Measurements from ENCODE around the gene BHLHA15.
"Not testable (repeated sequence)": the region's sequence is repeated elsewhere in the genome, so short reads cannot be mapped to it uniquely, and the experiment has no call there.

BHLHA15 gene

DNA sequence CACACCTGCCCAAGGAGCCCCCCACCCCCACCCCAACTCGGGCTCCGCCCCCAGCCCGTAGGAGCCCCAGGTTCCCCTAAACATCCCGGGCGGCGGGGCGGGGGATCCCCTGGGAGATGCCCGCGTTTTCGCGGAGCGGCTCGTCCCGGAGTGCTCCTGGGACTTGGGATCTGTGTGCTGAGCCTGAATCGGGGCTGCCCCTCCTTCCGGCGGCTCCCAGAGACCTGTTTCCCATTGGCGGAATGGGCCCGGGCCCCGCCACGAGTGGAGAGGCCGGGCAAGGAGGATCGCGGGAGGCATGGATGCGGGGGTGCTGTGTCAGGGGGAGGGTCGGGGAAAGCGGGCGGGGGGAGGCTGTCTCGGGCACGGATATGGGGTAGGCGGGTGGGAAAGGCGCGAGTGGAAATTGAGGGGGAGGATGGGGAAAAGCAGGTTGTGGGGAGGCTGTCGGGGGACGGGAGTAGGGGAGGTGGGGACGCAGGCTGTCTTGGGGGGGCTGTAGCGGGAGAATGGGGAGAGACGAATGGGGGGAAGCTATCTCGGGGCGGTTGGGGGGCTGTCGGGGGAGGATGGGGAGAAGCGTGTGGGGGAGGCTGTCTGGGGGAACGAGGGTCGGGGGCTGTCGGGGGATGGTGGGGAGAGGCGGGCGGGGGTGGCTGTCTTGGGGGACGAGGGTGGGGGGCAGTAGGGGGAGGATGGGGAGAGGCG lies 572 bp upstream of the BHLHA15 start:
- DNase-seq (ENCODE audit: low read depth) = no peak

DNA sequence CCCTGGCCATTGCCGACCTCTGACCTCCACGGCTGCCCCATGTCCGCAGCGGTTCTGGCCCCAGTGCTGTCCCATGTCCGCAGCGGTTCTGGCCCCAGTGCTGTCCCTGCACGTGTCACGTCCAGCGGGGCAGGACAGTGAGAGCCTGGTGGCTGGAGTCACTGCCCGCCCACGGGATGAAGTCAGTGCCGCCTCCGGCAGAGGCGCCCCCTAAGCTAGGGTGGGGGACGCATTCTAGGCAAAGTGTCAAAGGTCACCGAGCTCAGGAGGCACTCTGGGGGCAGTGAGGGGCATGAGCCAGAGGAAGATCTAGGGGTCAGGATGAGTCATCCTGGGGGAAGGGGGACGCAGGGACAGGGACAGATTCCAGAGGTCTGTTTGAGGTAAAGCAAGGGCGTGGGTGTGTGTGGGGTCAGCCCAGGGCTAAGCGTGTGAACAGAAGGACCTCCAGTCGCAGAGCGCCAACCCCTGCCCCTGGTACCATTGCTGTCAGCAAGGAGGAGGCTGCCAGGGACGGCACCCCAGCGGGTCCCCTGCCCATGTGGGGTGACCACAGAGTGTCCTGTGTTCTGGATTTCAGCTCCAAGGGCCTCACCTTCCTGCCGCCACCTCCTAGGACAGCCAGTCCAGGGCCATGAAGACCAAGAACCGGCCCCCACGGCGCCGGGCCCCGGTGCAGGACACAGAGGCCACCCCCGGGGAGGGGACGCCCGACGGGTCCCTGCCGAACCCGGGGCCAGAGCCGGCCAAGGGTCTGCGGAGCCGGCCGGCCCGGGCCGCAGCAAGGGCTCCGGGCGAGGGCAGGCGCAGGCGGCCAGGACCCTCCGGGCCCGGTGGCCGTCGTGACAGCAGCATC lies 665 bp downstream of the BHLHA15 start:
- DNase-seq (ENCODE audit: low read depth) = no peak

DNA sequence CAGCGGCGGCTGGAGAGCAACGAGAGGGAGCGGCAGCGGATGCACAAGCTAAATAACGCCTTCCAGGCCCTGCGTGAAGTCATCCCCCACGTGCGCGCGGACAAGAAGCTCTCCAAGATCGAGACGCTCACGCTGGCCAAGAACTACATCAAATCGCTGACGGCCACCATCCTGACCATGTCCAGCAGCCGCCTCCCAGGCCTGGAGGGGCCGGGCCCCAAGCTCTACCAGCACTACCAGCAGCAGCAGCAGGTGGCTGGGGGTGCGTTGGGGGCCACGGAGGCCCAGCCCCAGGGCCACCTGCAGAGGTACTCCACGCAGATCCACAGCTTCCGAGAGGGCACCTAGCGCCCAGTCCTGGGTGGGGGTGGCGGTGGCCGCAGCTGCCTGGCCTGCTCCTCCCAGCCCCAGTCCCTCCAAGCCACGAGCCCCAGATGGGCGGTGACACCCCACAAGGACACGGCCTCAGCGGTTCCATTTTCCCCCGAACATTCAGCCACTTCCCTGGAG lies 1.3 kb downstream of the BHLHA15 start:
- DNase-seq (ENCODE audit: low read depth) = no peak

DNA sequence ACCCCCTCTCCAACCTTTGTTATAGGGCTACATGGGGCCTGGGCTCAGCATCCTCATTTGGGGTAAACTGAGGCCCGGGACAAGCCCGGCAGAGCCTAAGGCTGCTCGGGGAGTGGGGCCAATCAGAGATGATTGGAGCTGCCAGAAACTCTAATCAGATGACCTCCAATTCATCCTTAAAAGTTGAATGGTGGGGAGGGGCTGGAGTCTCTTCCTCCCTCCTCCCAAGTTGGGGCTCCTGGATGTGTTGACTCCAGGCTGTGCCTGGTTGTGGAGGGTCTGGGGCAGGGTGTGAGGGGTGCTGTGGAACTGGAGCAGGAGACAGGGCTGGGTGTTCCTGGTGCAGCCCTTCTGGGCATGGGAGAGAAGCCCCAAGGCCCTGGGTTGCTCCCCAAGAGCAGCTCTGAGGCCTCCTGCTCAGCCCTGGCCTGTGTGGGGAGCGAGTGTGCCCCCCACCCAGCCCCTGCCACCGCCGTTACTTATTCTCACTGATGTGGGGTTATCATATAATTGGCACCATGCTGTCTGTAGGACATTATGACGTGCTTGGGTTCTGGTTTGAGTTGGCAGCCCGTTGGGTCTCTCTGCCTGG lies 2.2 kb downstream of the BHLHA15 start:
- DNase-seq (ENCODE audit: low read depth) = no peak

DNA sequence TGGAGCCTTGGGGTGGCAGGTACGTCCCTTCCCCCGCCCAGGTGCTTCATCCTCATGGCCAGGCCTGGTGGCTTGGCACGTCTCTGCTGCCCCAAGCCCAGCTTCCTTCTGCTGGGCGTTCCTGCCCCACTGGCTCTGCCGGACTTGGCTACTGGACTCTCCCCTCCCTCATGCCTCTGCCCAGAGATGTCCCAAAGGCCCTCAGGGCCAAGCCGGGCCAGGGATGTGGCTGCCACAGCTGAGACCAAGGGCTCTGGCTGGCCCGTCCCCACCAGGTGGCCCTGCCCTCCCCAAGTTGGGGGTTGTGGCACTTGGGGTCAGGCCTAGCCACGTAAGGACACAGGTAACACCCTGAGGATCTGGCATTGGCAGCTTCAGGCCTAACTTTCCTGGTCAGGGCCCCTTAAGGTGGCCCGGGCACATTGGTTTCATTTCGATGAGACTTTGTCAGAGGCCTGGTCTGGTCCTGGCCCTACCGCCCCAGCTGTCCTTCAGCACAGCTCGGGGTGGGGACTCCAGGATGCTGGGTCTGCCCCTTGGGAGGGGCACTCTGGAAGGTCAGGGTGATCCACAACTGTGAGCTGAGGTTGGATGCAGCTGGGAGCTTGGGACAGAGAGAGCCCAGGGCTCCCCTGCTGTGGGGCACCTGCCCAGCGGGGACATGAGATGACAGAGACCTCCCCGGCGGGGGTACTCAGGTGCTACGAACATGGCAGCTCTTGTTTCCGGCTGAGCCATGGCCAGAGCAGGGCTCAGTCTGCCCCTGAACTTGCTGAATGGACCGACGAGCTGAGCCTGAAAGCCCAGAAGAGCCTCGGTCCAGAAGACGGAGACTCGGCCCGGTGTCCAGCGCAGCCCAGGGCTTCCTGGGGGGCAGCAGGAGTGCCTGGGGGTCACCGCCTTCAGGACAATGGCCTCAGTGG lies 2.9 kb downstream of the BHLHA15 start:
- DNase-seq (ENCODE audit: low read depth) = no peak

DNA sequence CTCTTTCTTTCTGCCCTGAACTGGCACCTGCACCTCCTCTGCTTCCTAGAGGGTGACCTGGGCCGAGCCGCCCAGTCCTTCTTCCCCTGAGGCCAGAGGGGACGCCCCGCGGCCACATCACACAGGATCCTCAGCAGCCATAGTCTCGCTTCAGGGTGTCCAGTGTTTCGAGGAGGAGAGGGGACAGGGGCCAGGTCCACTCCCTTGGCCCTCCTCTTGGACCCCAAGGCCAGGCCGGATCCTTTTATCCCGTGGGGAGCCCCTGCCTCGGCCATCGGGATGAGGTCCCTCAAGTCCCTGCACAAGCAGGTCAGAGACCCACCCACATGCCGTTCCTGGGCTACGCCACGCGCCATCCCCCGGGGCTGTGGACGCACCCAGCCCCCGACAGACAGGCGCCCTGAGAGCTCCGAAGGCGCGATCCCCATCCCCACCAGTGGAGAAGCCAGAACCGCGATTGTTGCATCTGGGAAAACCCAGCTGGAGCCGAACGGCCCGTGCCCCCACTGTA lies 3.6 kb downstream of the BHLHA15 start:
- DNase-seq (ENCODE audit: low read depth) = no peak

DNA sequence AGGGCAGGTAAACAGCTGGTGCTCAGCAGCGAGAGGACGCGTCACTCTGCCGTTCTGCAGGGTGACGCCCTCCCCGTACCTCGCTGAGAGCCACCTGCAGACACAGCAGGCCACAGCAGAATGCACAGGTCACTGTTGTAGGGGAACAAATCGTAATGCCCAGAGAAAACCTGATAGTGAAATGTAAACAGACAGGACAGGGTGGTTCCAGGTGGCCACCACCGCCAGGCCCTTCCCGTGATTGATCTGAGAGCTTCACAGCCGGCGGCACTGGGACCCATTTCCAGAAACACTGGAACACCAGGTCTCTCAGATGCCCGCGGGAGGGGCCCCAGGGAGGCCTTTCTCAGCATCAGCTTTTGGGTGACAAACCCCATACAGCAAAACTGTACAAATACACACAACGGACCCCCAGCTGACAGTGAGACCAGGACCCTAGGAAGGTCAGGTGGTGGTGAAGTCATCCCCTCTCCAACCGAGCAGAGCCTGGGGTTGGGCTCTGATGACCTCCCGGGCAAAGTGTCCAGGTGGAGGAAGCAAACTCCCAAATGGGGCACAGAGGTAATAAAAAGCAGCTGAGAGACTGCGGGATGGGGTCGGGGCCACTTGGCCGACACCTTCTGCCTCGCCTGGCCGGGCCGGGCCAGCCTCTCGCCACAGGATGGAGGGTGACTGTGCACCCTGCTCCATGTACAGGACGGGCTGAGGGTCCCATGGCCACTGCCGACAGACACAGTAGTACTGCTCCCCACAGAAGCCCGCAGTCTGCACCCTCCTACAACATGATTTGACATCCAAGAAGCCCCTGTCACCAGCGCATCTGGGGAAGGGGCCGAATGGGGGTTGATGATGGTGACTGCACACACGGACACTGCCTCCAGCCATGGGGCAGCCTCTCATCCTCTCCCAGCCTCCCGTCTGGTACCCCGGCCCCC lies 4.6 kb downstream of the BHLHA15 start:
- no peak for DNase-seq (ENCODE audit: low read depth)

DNA sequence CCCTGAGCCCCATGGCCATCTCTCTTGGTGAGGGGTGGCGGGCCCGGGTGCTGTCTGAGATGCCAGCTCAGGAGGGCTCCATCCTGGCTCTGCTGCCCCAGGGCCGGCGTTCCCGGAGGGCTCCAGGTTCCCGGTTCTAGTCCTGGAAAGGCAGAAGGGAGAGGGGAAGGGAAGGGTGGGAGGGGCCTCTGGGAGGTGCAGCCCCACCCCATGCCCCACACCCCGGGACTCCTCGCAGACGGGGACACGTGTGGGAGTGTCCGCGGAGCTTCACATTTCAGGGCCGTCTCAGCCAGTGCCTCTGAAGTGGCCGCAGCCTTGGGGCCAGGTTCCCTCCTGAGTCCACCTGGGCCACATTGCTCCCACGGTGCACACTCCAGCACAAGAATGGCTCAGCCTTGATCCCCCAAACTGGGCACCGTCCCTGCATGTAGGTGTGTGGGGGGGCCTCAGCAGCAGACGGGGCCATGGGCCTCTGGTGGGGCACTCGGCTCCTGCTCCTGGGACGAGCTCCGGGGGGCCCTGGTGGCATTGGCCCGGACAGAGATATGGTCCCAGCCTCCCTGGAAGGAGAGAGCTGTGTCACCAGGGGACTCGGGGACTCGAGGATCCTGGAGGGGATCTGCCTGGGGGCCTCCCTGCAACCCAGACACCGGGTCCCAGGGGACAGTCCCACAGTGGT lies 5.8 kb downstream of the BHLHA15 start:
- no peak for DNase-seq (ENCODE audit: low read depth)

DNA sequence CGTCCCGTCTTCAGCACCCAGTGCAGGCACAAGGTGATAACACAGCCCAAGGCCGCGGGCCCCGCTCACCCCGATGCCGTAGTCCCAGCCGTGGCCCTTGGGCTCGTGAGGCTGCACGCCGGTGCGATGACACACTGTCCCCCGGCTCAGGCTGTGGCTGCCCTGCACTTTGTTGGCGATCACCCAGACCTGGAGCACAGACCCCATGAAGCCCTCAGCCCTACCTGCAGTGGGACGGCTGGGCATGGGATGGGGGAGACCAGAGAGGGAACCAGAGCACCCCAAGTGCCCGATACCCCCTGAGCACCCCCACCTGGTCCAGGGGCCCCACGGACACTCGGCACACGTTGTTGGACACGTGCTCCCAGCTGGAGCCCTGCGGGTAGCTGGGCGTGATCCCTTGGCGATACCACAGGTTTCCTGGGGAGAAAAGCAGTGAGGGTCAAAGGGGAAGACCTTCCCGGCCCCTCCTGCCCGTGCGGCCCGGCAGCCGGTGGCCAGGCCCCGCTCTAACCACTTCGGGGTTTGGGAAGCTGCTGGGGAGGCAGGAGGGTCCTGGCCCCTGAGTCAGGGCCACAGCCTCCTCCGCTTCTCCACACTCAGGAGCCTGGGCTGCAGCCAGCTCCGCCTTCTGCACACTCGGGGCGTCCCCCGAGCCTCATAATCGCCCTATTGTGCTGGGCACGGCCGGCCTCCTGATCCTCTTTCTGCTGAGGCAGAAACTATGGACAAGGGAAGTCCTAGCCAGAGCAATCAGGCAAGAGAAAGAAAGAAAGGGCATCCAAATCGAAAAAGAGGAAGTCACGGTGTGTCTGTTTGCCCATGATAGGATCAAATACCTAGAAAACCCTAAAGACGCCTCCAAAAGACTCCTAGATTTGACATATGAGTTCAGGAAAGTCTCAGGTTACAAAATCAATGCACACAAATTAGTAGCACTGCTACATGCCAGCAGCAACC lies 6.7 kb downstream of the BHLHA15 start:
- no peak for DNase-seq (ENCODE audit: low read depth)

DNA sequence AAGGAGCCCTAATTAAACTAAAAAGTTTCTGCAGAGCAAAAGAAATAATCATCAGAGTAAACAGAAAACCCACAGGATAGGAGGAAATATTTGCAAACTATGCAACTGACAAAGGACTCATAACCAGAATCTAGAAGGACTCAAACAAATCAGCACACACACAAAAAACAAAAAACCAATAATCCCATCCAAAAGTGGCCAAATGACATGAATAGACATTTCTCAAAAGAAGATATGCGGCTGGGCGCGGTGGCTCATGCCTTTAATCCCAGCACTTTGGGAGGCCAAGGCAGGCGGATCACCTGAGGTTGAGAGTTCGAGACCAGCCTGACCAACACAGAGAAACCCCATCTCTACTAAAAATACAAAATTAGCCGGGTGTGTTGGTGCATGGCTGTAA lies 8.1 kb downstream of the BHLHA15 start:
- not testable (repeated sequence) for DNase-seq (ENCODE audit: low read depth)

DNA sequence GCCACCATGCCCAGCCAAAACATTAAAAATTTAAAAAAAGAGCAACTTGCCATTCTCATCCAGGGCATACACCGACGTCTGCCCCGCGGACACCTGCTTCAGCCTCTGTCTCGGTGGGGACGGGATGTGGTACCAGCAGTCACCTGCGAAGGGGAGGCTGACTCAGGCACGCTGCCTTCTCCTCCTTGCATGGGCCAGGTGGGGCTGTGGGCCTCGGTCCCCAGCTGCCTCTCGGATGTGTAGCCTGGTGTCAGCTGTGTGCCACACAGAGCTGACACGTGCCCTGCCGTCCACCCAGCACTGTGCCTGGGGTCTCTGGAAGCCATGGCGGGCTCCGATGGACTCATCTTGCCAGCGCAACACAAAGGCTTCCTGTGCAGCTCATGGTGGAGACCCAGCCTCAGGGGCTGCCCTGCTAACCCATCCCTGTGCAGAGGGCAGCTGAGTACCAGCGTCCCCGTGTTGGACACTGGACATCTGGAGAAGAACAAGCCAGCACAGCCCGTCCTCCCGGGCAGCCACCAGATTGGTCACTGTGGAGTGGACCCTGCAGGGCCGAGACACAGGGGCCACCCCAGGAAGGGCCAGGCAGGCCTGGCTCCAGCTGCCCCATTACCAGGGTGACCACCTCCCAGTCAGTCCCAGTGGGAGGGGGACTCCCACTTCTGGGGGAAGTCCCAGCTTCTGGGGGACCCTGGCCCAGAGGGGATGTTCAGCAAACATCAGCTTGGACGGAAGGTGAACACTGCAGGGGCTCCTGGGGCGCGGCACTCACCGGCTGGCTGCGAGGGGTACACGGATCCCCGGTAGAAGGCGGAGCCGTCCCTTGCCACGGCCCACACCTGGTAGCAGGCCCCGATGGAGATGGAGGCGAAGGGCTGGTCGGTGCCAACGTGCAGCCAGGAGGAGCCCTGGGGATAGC lies 10.6 kb downstream of the BHLHA15 start:
- DNase-seq (ENCODE audit: low read depth) = no peak

DNA sequence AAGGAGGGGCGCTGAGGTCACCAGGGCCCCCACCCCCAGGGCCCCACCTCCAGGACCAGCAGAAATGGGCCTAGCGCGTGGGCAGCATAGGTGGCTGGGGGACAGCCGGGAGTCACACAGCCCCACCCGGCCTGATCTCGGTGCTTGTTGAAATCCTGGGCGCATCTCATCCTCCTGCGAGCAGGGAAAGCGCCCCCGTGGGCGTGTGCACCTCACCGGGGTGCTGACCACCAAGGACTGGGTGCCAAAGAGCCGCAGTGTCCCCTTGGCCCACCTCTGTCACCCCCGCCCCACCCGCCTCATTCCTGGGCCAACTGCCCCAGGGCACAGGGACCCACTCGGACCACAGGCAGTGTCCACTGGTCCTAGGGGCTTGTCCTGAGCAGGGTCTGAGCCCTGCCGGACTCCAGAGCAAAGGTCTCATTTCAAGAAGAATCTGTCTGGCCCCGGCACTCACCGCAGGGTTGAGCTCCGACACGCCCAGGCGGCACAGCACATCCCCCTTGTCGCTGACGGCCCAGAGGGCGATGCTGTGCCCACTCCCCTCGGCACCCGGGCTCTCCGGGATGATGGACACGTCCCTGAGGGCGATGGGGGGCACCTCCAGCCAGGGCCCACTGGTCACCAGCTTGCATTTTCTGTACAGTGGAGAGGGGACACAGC lies 11.4 kb downstream of the BHLHA15 start:
- DNase-seq (ENCODE audit: low read depth) = no peak

DNA sequence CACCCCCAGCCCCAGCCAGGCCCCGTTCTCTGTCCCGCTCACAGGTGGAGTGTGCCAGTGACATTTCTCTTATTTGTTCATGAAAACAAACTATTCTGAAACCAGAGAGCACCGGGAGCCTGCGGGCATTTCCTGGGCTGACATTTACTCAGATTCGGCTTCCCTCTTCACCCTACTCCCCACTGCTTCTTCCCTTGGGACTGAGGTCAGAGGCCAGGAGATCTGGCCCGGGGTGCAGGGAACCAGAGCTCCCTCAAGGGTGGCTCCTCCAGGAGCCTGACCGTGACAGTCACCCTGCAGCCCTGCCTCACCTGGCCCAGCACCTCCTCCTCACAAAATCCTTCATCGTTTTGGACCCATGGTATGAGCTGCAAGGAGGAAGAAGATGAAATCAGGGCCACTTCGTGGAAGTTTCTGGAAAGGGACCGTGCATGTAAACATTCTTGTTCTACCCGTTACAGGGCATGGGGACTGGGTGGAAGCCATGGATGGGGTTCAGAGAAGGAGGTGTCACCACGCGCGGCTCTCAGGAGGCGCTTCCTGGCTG lies 12.2 kb downstream of the BHLHA15 start:
- no peak for DNase-seq (ENCODE audit: low read depth)

DNA sequence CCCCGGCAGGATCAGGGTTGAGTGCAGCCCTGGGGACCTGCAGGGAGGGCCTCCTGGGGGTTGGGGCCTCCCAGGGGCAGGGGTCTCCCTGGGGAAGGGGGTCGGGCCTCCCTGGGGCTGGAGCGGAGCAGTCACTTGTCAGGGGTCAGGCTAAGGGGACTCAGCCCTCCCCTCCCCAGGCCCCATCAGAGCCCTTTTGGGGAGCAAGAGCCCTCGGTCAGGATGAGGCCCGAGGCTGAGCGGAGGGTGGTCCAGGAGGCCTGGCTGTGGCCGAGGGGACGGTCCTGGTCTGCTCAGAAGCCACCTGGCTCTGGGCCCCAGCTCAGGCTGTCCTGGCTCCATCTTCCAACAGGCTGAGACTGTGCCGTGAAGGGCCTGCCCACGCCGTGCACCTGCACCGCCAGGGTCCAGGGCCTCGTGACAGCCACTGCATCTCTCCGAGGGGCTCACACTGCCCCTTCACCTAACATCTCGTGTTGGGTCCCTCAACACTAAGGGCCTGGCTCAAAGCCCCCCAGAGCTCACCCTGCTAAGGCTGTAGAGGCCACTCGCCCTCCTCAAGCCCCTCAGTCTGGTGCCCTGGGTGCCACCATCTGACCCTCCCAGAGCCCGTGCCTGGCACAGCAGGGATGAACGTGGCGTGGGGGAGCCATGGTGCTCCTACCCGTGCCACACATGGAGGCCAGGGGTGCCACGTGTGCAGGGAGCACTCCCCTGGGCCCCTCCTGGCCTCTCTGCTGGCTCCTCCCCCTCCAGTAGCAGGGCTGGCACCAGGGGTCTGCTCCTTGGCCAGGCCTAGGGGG lies 12.9 kb downstream of the BHLHA15 start:
- DNase-seq (ENCODE audit: low read depth) = no peak

DNA sequence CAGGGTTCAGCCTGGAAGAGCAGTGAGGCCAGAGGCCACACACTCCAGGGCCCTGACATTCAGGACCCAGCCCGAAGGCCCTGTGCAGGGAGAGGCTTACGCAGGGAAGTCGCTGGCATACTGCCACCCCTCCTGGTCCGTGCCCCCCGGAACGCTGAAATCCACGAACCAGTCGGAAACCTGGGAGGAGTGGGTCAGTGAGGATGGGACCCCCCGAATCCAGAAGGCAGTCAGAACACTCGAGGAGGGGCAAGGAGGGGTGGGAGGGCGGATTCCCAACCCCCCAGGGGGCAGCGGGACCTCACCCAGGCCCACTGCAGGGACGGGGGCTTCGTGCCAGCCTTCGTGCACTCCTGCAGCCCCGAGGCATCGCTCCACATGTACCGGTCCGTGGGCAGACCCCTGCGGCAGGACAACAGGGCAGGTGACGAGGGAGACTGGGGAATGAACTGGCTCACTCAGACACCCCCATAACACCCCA lies 13.5 kb downstream of the BHLHA15 start:
- no peak for DNase-seq (ENCODE audit: low read depth)
